ENCODE results near the gene SSBP4.

The SSBP4 gene

GRCh38 chr19:18421371-18421959 lies 2.3 kb downstream of the SSBP4 start:
- no peak for DNase-seq (ENCODE audit: low spot score)

- no peak for DNase-seq (ENCODE audit: low spot score)
Measured at GRCh38 chr19:18422530-18423191, 3.5 kb downstream of the SSBP4 start.

GRCh38 chr19:18423258-18424020 lies 4.2 kb downstream of the SSBP4 start:
- DNase-seq (ENCODE audit: low spot score) = no peak

GRCh38 chr19:18424122-18424889 lies 5.1 kb downstream of the SSBP4 start:
- no peak for DNase-seq (ENCODE audit: low spot score)

- no peak for DNase-seq (ENCODE audit: low spot score)
Measured at GRCh38 chr19:18424890-18425514, 5.8 kb downstream of the SSBP4 start.

- DNase-seq (ENCODE audit: low spot score) = no peak
Measured at GRCh38 chr19:18425515-18426415, 6.6 kb downstream of the SSBP4 start.

- DNase-seq (ENCODE audit: low spot score) = no peak
Measured at GRCh38 chr19:18426416-18426767, 7.2 kb downstream of the SSBP4 start.

GRCh38 chr19:18427080-18427742 lies 8.0 kb downstream of the SSBP4 start:
- no peak for DNase-seq (ENCODE audit: low spot score)

- DNase-seq (ENCODE audit: low spot score) = no peak
Measured at GRCh38 chr19:18427743-18428113, 8.5 kb downstream of the SSBP4 start.

- no peak for DNase-seq (ENCODE audit: low spot score)
Measured at GRCh38 chr19:18428173-18428786, 9.1 kb downstream of the SSBP4 start.

- no peak for DNase-seq (ENCODE audit: low spot score)
Measured at GRCh38 chr19:18428787-18429674, 9.8 kb downstream of the SSBP4 start.

- no peak for DNase-seq (ENCODE audit: low spot score)
Measured at GRCh38 chr19:18429717-18430416, 10.7 kb downstream of the SSBP4 start.

GRCh38 chr19:18430417-18431144 lies 11.4 kb downstream of the SSBP4 start:
- DNase-seq (ENCODE audit: low spot score) = no peak

GRCh38 chr19:18431351-18432197 lies 12.4 kb downstream of the SSBP4 start:
- no peak for DNase-seq (ENCODE audit: low spot score)

- DNase-seq (ENCODE audit: low spot score) = no peak
Measured at GRCh38 chr19:18432275-18433014, 13.2 kb downstream of the SSBP4 start.

All from HuH-7 (cell line).